Activated CD8-positive, alpha-beta T cell treated with anti-CD3 and anti-CD28 coated beads, Interleukin-2, amount 10 ng/mL, durations not matched to agents 7 days and 5 days (primary cell): ENCODE data around the gene FAM200B. TPM values are rescaled to one million over a fixed set of nuclear protein-coding genes. Genes with fewer than 3 reads are reported as not detected.

Source experiments
- ATAC-seq: fragments of 150-1000 bp; cut with Tn5 transposase; one replicate; pipeline ENCODE4 v1.10.0; 2021; ENCODE audit warnings: moderate library complexity
- CTCF ChIA-PET: fragments of 350-600 bp; sonication (Branson Sonifier 250); formaldehyde crosslinking; loops from one replicate; lab custom pipeline; 2021; ENCODE audit warnings: antibody characterized with exemption; lab: Charles Lee
- POLR2A ChIA-PET: fragments of 350-600 bp; sonication (Branson Sonifier 250); formaldehyde crosslinking; loops from one replicate; lab custom pipeline; 2021; ENCODE audit warnings: antibody characterized with exemption; lab: Charles Lee
- DNase-seq: peaks from one replicate; pipeline ENCODE4 v3.0.0-alpha.2; 2020
- H3K27ac Mint-ChIP-seq: one replicate; pipeline ENCODE4 v1.8.0; 2021; ENCODE audit warnings: mild to moderate bottlenecking, mixed read lengths
- H3K27me3 Mint-ChIP-seq: one replicate; pipeline ENCODE4 v1.8.0; 2021; ENCODE audit warnings: low read depth, mixed read lengths
- H3K36me3 Mint-ChIP-seq: one replicate; pipeline ENCODE4 v1.8.0; 2021; ENCODE audit warnings: low read depth, mixed read lengths
- H3K4me1 Mint-ChIP-seq: one replicate; pipeline ENCODE4 v1.8.0; 2021; ENCODE audit warnings: low read depth, mixed read lengths
- H3K4me3 Mint-ChIP-seq: one replicate; pipeline ENCODE4 v1.8.0; 2021; ENCODE audit warnings: mild to moderate bottlenecking, mixed read lengths
- H3K9me3 Mint-ChIP-seq: one replicate; pipeline ENCODE4 v1.8.0; 2022; ENCODE audit warnings: mixed read lengths; ENCODE audit not compliant: insufficient read depth
- total RNA-seq, 2 experiments: library from RNA; stranded (reverse); gene quantifications; one replicate each; pipeline ENCODE4 v1.2.3, GENCODE V29; 2021

The FAM200B gene
- 10 to 100 TPM; 15.8 to 17.2 TPM for total RNA-seq

- CTCF ChIA-PET, result interaction anchor here (1.0 to 2.0 kb wide), 10 partner anchors 9 to 320 kb away, joined by 3 to 9 read pairs (median 4); no protein-coding TSS in a partner anchor
- Mint-ChIP-seq H3K4me1 (peaks cover 35% of the 10 kb centered on the region), H3K9me3 (no peaks in the 10 kb centered on the region), H3K27ac (peak within 1 kb of the TSS; percentile 97), H3K27me3 (no peaks in the 10 kb centered on the region), H3K4me3 (peak within 1 kb of the TSS; percentile 99), H3K36me3 (peaks cover 39% of the 10 kb centered on the region)
- peak; percentile 99 for ATAC-seq
- POLR2A ChIA-PET, result interaction anchor here (0.6 to 3.1 kb wide), 11 partner anchors 9 to 679 kb away, joined by 3 to 13 read pairs (median 4); partner anchors contain the start of genes CPEB2 and FBXL5
- peak; percentile 99 for DNase-seq
Observed at GRCh38 chr4:15681372-15682241, at the start of gene FAM200B. Gene FAM200B, plus strand, starts transcription at chr4:15681827. Its CDS starts 5,151 bp downstream, at chr4:15686978.

GRCh38 chr4:15636818-15637217 is 44.8 kb upstream of the FAM200B start:
- no peak for ATAC-seq
- DNase-seq, result no peak
- no peaks in the 10 kb centered on the region for H3K27me3 Mint-ChIP-seq
- no peak overlapping the region for H3K4me3 Mint-ChIP-seq
- peaks cover 5% of the 10 kb centered on the region for H3K4me1 Mint-ChIP-seq
- peaks cover 54% of the 10 kb centered on the region for H3K36me3 Mint-ChIP-seq
- CTCF ChIA-PET, result interaction anchor here (1.1 to 2.4 kb wide), 2 partner anchors 13 to 240 kb away, joined by 3 to 6 read pairs; no protein-coding TSS in a partner anchor
- POLR2A ChIA-PET, result no interaction called here
- H3K9me3 Mint-ChIP-seq, result no peaks in the 10 kb centered on the region
- H3K27ac Mint-ChIP-seq, result no peak overlapping the region

GRCh38 chr4:15638418-15638817 is 43.2 kb upstream of the FAM200B start:
- DNase-seq, result no peak
- H3K27me3 Mint-ChIP-seq, result no peaks in the 10 kb centered on the region
- H3K4me3 Mint-ChIP-seq, result no peak overlapping the region
- no peak for ATAC-seq
- H3K4me1 Mint-ChIP-seq, result peaks cover 5% of the 10 kb centered on the region
- no peak overlapping the region for H3K27ac Mint-ChIP-seq
- no peaks in the 10 kb centered on the region for H3K9me3 Mint-ChIP-seq
- ChIA-PET CTCF (interaction anchor here (1.8 kb wide), 1 partner anchor 11 kb away, joined by 6 read pairs; no protein-coding TSS in a partner anchor), POLR2A (interaction anchor here (0.5 kb wide), 1 partner anchor 43 kb away, joined by 3 read pairs; no protein-coding TSS in a partner anchor)
- H3K36me3 Mint-ChIP-seq, result peaks cover 44% of the 10 kb centered on the region

DNA sequence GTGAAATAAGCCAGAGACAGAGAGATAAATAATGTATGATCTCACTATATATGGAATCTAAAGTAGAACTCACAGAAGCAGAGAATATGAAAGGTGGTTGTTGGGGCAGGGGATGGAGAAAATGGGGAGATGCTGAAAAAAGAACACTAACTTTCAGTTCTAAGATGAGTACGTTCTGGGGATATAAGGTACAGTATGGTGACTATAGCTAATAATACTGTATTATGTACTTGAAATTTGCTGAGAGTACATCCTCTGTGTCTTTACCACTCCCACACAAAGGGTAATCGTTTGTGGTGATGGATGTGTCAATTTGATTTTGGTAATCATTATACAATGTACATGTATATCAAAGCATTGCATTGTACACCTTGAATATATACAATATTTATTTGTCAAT is 33.0 kb upstream of the FAM200B start:
- peaks cover 9% of the 10 kb centered on the region for H3K36me3 Mint-ChIP-seq
- no peak for DNase-seq

GRCh38 chr4:15649914-15650545 is 31.6 kb upstream of the FAM200B start:
- H3K27me3 Mint-ChIP-seq, result no peaks in the 10 kb centered on the region
- H3K27ac Mint-ChIP-seq, result peak overlapping the region; percentile 67
- DNase-seq (peak; percentile 81), ATAC-seq (peak; percentile 68)
- peaks cover 49% of the 10 kb centered on the region for H3K4me1 Mint-ChIP-seq
- ChIA-PET POLR2A (no interaction called here), CTCF (interaction anchor here (0.6 to 2.2 kb wide), 28 partner anchors 11 to 420 kb away, joined by 3 to 9 read pairs (median 3); no protein-coding TSS in a partner anchor)
- peaks cover 6% of the 10 kb centered on the region for H3K36me3 Mint-ChIP-seq
- peak overlapping the region; percentile 49 for H3K4me3 Mint-ChIP-seq
- H3K9me3 Mint-ChIP-seq, result no peaks in the 10 kb centered on the region

More for the DNA sequence above, 33.0 kb upstream of the FAM200B start:
- no peak overlapping the region for H3K4me3 Mint-ChIP-seq
- H3K4me1 Mint-ChIP-seq, result peaks cover 46% of the 10 kb centered on the region
- no peak for ATAC-seq
- H3K9me3 Mint-ChIP-seq, result no peaks in the 10 kb centered on the region
- no peak overlapping the region for H3K27ac Mint-ChIP-seq
- POLR2A ChIA-PET, result no interaction called here
- CTCF ChIA-PET, result interaction anchor here (1.0 to 2.2 kb wide), 3 partner anchors 15 to 191 kb away, joined by 3 to 9 read pairs (median 3); no protein-coding TSS in a partner anchor
- H3K27me3 Mint-ChIP-seq, result no peaks in the 10 kb centered on the region

GRCh38 chr4:15651676-15652075 is 30.0 kb upstream of the FAM200B start:
- ChIA-PET POLR2A (interaction anchor here (1.0 kb wide), 1 partner anchor 648 kb away, joined by 5 read pairs; no protein-coding TSS in a partner anchor), CTCF (interaction anchor here (0.7 to 2.1 kb wide), 8 partner anchors 11 to 420 kb away, joined by 3 to 9 read pairs (median 4); partner anchors contain the start of gene FGFBP2)
- Mint-ChIP-seq H3K27ac (peak overlapping the region; percentile 7), H3K36me3 (peaks cover 10% of the 10 kb centered on the region), H3K4me1 (peaks cover 55% of the 10 kb centered on the region), H3K27me3 (no peaks in the 10 kb centered on the region), H3K4me3 (no peak overlapping the region), H3K9me3 (no peaks in the 10 kb centered on the region)
- no peak for DNase-seq
- ATAC-seq, result no peak

DNA sequence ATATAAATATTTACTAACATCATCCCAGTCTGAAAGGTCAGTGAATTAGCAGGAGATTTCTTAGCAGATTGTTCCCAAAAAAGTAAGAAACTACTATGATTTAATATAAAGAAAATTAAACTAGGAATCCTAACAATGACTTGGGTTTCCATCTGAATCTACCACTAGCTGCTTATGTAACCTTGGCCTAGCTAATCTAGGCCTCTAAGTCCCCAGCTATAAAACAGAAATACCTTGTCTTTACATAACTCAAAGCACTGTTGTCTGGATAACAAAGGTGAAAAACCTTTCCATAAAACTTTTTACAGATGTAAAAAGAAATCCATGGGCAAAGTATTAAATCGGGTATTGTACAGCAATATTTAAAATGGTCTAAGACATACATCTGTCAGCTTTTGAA is 29.4 kb upstream of the FAM200B start:
- Mint-ChIP-seq H3K36me3 (peaks cover 13% of the 10 kb centered on the region), H3K9me3 (no peaks in the 10 kb centered on the region), H3K4me1 (peaks cover 58% of the 10 kb centered on the region), H3K27me3 (no peaks in the 10 kb centered on the region), H3K4me3 (no peak overlapping the region), H3K27ac (no peak overlapping the region)
- CTCF ChIA-PET, result interaction anchor here (0.6 to 2.5 kb wide), 8 partner anchors 12 to 822 kb away, joined by 3 to 9 read pairs (median 4); partner anchors contain the start of genes FAM200B and FGFBP2
- POLR2A ChIA-PET, result no interaction called here
- DNase-seq (no peak), ATAC-seq (no peak)

- DNase-seq (no peak), ATAC-seq (no peak)
- ChIA-PET CTCF (interaction anchor here (0.6 to 2.5 kb wide), 4 partner anchors 12 to 891 kb away, joined by 3 to 9 read pairs (median 4); partner anchors contain the start of gene FAM200B), POLR2A (no interaction called here)
- Mint-ChIP-seq H3K4me1 (peaks cover 58% of the 10 kb centered on the region), H3K27me3 (no peaks in the 10 kb centered on the region), H3K4me3 (peak overlapping the region; percentile 96), H3K36me3 (peaks cover 19% of the 10 kb centered on the region), H3K27ac (no peak overlapping the region), H3K9me3 (no peaks in the 10 kb centered on the region)
Observed at GRCh38 chr4:15652841-15653240, 28.8 kb upstream of the FAM200B start.

GRCh38 chr4:15653420-15653819 is 28.2 kb upstream of the FAM200B start:
- ChIA-PET CTCF (interaction anchor here (0.7 to 2.5 kb wide), 5 partner anchors 13 to 892 kb away, joined by 3 to 9 read pairs (median 5); partner anchors contain the start of gene FAM200B), POLR2A (interaction anchor here (1.0 to 1.6 kb wide), 2 partner anchors 29 to 559 kb away, joined by 3 to 5 read pairs; partner anchors contain the start of gene FAM200B)
- ATAC-seq (no peak), DNase-seq (no peak)
- Mint-ChIP-seq H3K27me3 (no peaks in the 10 kb centered on the region), H3K9me3 (no peaks in the 10 kb centered on the region), H3K27ac (peak overlapping the region; percentile 94), H3K4me1 (peaks cover 57% of the 10 kb centered on the region), H3K4me3 (peak overlapping the region; percentile 96), H3K36me3 (peaks cover 22% of the 10 kb centered on the region)

GRCh38 chr4:15653864-15654592 is 27.6 kb upstream of the FAM200B start:
- peak overlapping the region; percentile 94 for H3K27ac Mint-ChIP-seq
- ChIA-PET CTCF (interaction anchor here (1.0 to 2.5 kb wide), 5 partner anchors 11 to 302 kb away, joined by 3 to 9 read pairs (median 5); partner anchors contain the start of gene FAM200B), POLR2A (interaction anchor here (0.7 to 1.6 kb wide), 6 partner anchors 11 to 558 kb away, joined by 3 to 5 read pairs (median 3); partner anchors contain the start of gene FAM200B)
- ATAC-seq (no peak), DNase-seq (peak; percentile 42)
- no peaks in the 10 kb centered on the region for H3K9me3 Mint-ChIP-seq
- peaks cover 23% of the 10 kb centered on the region for H3K36me3 Mint-ChIP-seq
- peaks cover 51% of the 10 kb centered on the region for H3K4me1 Mint-ChIP-seq
- peak overlapping the region; percentile 96 for H3K4me3 Mint-ChIP-seq
- no peaks in the 10 kb centered on the region for H3K27me3 Mint-ChIP-seq
